Gastrocnemius medialis (tissue), 4 donors: ENCODE measurements around the gene CHI3L2. TPM values are rescaled to one million over a fixed set of nuclear protein-coding genes. Genes with fewer than 3 reads are reported as not detected.

Source experiments
- ATAC-seq, 2 donors: fragments of 150-250 bp; one replicate each; pipeline ENCODE4 v1.9.1; 2016
- DNase-seq, 2 donors: peaks; one replicate each; pipeline ENCODE4 v3.0.0-alpha.2; 2019
- H3K27ac ChIP-seq, 4 donors: fragments of 200-600 bp; sonication (generic); 1 replicate in 1 of 4; 2 replicates in 3 of 4; pipeline ENCODE4 v1.5.1; 2016 to 2018; ENCODE audit warnings: mild to moderate bottlenecking in 2 of 4, moderate library complexity in 1 of 4
- H3K27me3 ChIP-seq, 3 donors: fragments of 200-600 bp; sonication (generic) in 2 of 3; 1 replicate in 1 of 3; 2 replicates in 2 of 3; pipeline versions ENCODE4 v1.5.1 to v1.6.0; 2016 to 2019; ENCODE audit warnings: mild to moderate bottlenecking in 1 of 3, moderate library complexity in 1 of 3
- H3K36me3 ChIP-seq, 2 donors: fragments of 200-600 bp; sonication (generic) in 1 of 2; one replicate each; pipeline ENCODE4 v1.5.1; 2017 to 2018
- H3K4me1 ChIP-seq, 2 donors: fragments of 200-600 bp; sonication (generic) in 1 of 2; one replicate each; pipeline ENCODE4 v1.5.1; 2016 to 2017; ENCODE audit warnings: mild to moderate bottlenecking in 2 of 2
- H3K4me3 ChIP-seq, 4 donors: fragments of 200-600 bp; sonication (generic) in 3 of 4; 1 replicate in 1 of 4; 2 replicates in 3 of 4; pipeline ENCODE4 v1.5.1; 2016 to 2019; ENCODE audit warnings: mild to moderate bottlenecking in 2 of 4
- H3K9me3 ChIP-seq, 3 donors: fragments of 200-600 bp; sonication (generic) in 2 of 3; 1 replicate in 1 of 3; 2 replicates in 2 of 3; pipeline ENCODE4 v1.5.1; 2016 to 2019
- POLR2A ChIP-seq, 2 donors: fragments of 450-650 bp; IDR thresholded peaks; one replicate each; pipeline ENCODE4 v1.6.1; 2017; ENCODE audit warnings: antibody characterized with exemption in 2 of 2, mild to moderate bottlenecking in 2 of 2, moderate library complexity in 2 of 2
- in situ Hi-C, 4 donors: fragments of 200-750 bp; cut with MboI; loops; one replicate each; pipeline versions ENCODE4 v1.15.0 to v1.8.0; 2017; ENCODE audit warnings: low sequenced_read_pairs in 4 of 4
- intact Hi-C: fragments of 100-400 bp; cut with DNase I; formaldehyde crosslinking; loops from one replicate; pipeline ENCODE4 v1.15.1; 2023; ENCODE audit warnings: low total_unique reads
- total RNA-seq, 4 donors: library from RNA; depleted of rRNA; stranded (reverse); fragments of >200 nt; gene quantifications; one replicate each; pipeline versions ENCODE4 v1.1.0 to v1.2.3, GENCODE V29; 2016
- TF ChIP-seq, protein P1 (sequence below), 5 experiments: fragments of 450-650 bp in 3 of 5; fragments of 200-600 bp in 2 of 5; sonication (generic) in 2 of 5; IDR thresholded peaks in 4 of 5; conservative IDR thresholded peaks in 1 of 5; 1 replicate in 4 of 5; 2 replicates in 1 of 5; pipeline ENCODE4 v1.5.1; 2016 to 2019; ENCODE audit warnings: antibody characterized with exemption in 5 of 5, mild to moderate bottlenecking in 3 of 5, moderate library complexity in 3 of 5

CHI3L2 gene
- total RNA-seq, 4 donors from 2014 or later: 0.40 to 2.3 (median 1.9) TPM; not detected in 1

DNA sequence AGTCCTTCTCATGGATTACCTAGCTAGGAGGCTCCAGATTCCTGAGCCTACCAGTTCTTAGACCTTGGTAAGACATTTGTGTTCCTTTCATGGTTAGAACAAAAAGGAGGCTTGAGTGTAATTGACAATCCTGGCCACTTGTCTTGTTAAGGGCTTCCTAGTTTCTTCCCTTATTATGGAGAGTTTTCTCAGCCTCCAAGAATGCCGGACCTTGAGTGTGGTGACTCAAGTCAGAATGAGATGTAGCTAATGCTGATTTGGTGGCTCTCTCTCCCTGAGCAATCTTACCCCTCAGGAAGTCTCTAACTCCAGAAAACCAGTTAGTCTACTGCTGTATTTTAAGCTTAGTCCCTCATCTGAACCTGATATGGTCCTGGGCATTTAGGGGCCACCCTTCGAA, 14.3 kb downstream of the CHI3L2 start:
- H3K27ac ChIP-seq: no peak overlapping the region
- TF ChIP-seq, protein P1, sequence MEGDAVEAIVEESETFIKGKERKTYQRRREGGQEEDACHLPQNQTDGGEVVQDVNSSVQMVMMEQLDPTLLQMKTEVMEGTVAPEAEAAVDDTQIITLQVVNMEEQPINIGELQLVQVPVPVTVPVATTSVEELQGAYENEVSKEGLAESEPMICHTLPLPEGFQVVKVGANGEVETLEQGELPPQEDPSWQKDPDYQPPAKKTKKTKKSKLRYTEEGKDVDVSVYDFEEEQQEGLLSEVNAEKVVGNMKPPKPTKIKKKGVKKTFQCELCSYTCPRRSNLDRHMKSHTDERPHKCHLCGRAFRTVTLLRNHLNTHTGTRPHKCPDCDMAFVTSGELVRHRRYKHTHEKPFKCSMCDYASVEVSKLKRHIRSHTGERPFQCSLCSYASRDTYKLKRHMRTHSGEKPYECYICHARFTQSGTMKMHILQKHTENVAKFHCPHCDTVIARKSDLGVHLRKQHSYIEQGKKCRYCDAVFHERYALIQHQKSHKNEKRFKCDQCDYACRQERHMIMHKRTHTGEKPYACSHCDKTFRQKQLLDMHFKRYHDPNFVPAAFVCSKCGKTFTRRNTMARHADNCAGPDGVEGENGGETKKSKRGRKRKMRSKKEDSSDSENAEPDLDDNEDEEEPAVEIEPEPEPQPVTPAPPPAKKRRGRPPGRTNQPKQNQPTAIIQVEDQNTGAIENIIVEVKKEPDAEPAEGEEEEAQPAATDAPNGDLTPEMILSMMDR (IDR thresholded peaks at IDR 0.05 in 4 of 5, conservative IDR thresholded peaks at IDR 0.05 in 1 of 5): no peak
- no peak for TF ChIP-seq POLR2A (IDR thresholded peaks at IDR 0.05)
- H3K9me3 ChIP-seq: no peaks in the 10 kb centered on the region
- intact Hi-C loops (no loop called here), in situ Hi-C loops (no loop called here)
- no peaks in the 10 kb centered on the region for H3K36me3 ChIP-seq
- H3K4me3 ChIP-seq: no peak overlapping the region
- DNase-seq (no peak), ATAC-seq (no peak)
- H3K27me3 ChIP-seq: no peaks in the 10 kb centered on the region
- peaks cover 0 to 8% of the 10 kb centered on the region in 2 donors for H3K4me1 ChIP-seq

DNA sequence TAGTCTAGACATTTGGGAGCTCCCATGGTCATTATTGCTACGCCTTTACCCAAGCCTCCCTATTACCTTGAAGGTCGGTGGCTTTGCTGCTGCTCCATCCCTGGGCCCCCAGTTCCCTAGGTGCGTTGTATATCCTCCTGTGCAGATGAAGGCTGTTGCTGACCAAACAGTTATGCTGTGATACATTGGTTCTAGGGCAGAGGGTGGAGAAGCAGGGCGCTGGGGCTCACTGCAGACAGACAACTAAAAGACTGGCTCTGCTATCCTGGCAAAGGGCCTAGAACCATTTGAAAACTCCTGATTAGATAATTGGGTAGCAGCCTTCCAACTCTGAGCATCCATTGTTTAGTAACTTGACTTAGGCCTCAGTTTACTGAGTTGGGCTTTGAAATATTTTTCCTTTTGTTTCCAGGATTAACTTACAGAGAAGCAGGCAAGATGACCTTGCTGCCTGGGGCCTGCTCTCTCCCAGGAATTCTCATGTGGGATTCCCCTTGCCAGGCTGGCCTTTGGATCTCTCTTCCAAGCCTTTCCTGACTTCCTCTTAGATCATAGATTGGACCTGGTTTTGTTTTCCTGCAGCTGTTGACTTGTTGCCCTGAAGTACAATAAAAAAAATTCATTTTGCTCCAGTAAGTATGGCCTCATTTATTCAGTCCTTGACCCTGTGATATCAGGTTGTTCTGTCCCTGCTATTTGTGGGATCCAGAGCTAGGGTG, 15.5 kb downstream of the CHI3L2 start:
- H3K4me1 ChIP-seq: peaks cover 0 to 8% of the 10 kb centered on the region in 2 donors
- TF ChIP-seq, protein P1 (IDR thresholded peaks at IDR 0.05 in 4 of 5, conservative IDR thresholded peaks at IDR 0.05 in 1 of 5): no peak
- no peak for TF ChIP-seq POLR2A (IDR thresholded peaks at IDR 0.05)
- H3K36me3 ChIP-seq: no peaks in the 10 kb centered on the region
- in situ Hi-C loops: no loop called here
- H3K9me3 ChIP-seq: no peaks in the 10 kb centered on the region
- no peak overlapping the region for H3K4me3 ChIP-seq
- intact Hi-C loops: no loop called here
- no peak overlapping the region for H3K27ac ChIP-seq
- no peak for DNase-seq
- H3K27me3 ChIP-seq: no peaks in the 10 kb centered on the region
- ATAC-seq: no peak

DNA sequence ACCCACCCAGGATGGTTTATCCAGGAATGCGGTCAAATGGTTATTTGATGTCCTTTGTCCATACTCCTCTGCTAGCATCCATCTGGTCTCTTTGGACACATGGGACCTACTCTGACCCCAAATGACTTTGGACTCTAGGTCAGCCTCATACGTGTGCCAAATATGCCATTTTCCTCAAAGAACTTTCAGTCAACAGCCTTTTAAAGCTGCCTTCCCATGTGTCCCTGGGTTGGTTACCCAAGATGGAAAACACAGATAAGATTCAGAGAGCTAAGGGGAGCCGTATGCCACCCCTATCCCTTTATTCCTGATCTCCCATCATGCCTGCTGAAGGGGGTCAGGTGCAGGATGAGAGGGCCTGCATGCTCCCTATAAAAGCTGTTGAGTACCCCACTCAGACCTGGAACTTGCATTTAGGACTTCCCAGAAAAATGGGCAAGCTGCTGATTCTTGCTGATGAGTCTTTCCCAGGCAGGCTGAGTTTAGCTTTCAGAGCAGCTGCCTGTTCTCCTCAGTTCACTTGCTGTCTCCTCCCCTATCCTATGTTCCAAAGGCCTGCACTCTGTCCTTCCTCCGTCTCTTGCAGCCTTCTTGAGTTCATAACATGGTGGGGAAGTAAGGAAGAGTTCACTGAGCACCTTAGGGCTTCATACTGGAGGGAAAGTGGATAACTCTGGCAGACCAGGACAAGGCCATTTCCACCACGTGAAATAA, 19.8 kb downstream of the CHI3L2 start:
- intact Hi-C loops (no loop called here), in situ Hi-C loops (no loop called here)
- TF ChIP-seq POLR2A (IDR thresholded peaks at IDR 0.05): no peak
- TF ChIP-seq, protein P1 (IDR thresholded peaks at IDR 0.05 in 4 of 5, conservative IDR thresholded peaks at IDR 0.05 in 1 of 5): no peak
- no peaks in the 10 kb centered on the region for H3K27me3 ChIP-seq
- ATAC-seq: no peak
- H3K4me1 ChIP-seq: peaks cover 0 to 8% of the 10 kb centered on the region in 2 donors
- H3K36me3 ChIP-seq: no peaks in the 10 kb centered on the region
- no peaks in the 10 kb centered on the region for H3K9me3 ChIP-seq
- no peak overlapping the region for H3K27ac ChIP-seq
- no peak for DNase-seq
- H3K4me3 ChIP-seq: no peak overlapping the region

DNA sequence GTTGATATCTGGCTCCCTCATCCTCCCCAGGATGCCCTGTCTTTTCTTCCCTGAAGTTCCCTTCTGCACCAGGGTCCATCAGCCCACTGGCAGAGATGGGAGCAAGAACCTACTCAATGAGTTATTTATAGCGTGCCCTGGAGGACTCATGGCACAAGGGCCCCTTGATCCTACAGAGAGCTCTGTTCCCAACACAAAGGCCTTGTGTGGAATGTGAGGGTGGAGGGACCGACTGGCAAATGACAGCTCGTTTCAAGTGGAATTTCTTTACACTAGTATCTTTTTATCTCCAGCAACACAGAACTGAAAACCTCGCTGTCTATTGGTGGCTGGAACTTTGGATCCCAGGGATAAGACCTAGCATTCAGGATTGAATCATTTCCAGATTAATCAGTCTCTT, 22.4 kb downstream of the CHI3L2 start:
- no peak for TF ChIP-seq POLR2A (IDR thresholded peaks at IDR 0.05)
- TF ChIP-seq, protein P1 (IDR thresholded peaks at IDR 0.05 in 4 of 5, conservative IDR thresholded peaks at IDR 0.05 in 1 of 5): no peak
- ATAC-seq: no peak
- Histone ChIP-seq H3K4me1 (no peaks in the 10 kb centered on the region), H3K4me3 (no peak overlapping the region), H3K27ac (no peak overlapping the region), H3K9me3 (no peaks in the 10 kb centered on the region), H3K36me3 (no peaks in the 10 kb centered on the region), H3K27me3 (no peaks in the 10 kb centered on the region)
- DNase-seq: no peak
- in situ Hi-C loops (no loop called here), intact Hi-C loops (no loop called here)
